Nephron (organoid): ENCODE data around the gene RALGAPA2.

Source experiments
- H3K27ac Mint-ChIP-seq, 3 experiments: 2 replicates each; pipeline ENCODE4 v1.8.0; 2020; ENCODE audit warnings: mixed read lengths in 3 of 3, mild to moderate bottlenecking in 2 of 3, moderate library complexity in 1 of 3
- H3K27me3 Mint-ChIP-seq: 2 replicates; pipeline ENCODE4 v1.8.0; 2021; ENCODE audit warnings: low read depth, mild to moderate bottlenecking, moderate library complexity, mixed read lengths
- H3K36me3 Mint-ChIP-seq: 2 replicates; pipeline ENCODE4 v1.8.0; 2020; ENCODE audit warnings: low read depth, mixed read lengths
- H3K4me1 Mint-ChIP-seq: 2 replicates; pipeline ENCODE4 v1.8.0; 2020; ENCODE audit warnings: mixed read lengths
- H3K4me3 Mint-ChIP-seq, 3 experiments: 2 replicates each; pipeline ENCODE4 v1.8.0; 2020; ENCODE audit warnings: mild to moderate bottlenecking in 3 of 3, mixed read lengths in 3 of 3, moderate library complexity in 2 of 3
- H3K9me3 Mint-ChIP-seq: 2 replicates; pipeline ENCODE4 v1.8.0; 2020; ENCODE audit warnings: mixed read lengths
- CTCF ChIP-seq, 3 experiments: fragments of 200-600 bp; sonication (generic); IDR thresholded peaks; one replicate each; pipeline ENCODE4 v1.5.0; 2021; ENCODE audit warnings: antibody characterized with exemption in 3 of 3; ENCODE audit not compliant: unreplicated experiment in 3 of 3

RALGAPA2 gene

GRCh38 chr20:20712474-20713243 is at the start of gene RALGAPA2:
Gene RALGAPA2 (minus strand): TSS chr20:20712644. CDS start chr20:20712480, 164 bp downstream.
- no peak for TF ChIP-seq CTCF (IDR thresholded peaks at IDR 0.05; ENCODE audit: unreplicated experiment in 3 of 3)
- no peaks in the 10 kb centered on the region for H3K9me3 Mint-ChIP-seq
- H3K27me3 Mint-ChIP-seq = peaks cover 5% of the 10 kb centered on the region
- H3K4me1 Mint-ChIP-seq = peaks cover 28% of the 10 kb centered on the region
- H3K27ac Mint-ChIP-seq = peak within 1 kb of the TSS; percentile 91 to 97 (median 95)
- peak within 1 kb of the TSS; percentile 92 to 94 (median 94) for H3K4me3 Mint-ChIP-seq
- H3K36me3 Mint-ChIP-seq = no peaks in the 10 kb centered on the region

GRCh38 chr20:20761301-20761700 is 48.9 kb upstream of the RALGAPA2 start:
- Mint-ChIP-seq H3K27me3 (peaks cover 6% of the 10 kb centered on the region), H3K9me3 (no peaks in the 10 kb centered on the region), H3K4me1 (peaks cover 9% of the 10 kb centered on the region), H3K4me3 (no peak overlapping the region), H3K36me3 (no peaks in the 10 kb centered on the region), H3K27ac (no peak overlapping the region)
- no peak for TF ChIP-seq CTCF (IDR thresholded peaks at IDR 0.05; ENCODE audit: unreplicated experiment in 3 of 3)

- TF ChIP-seq CTCF (IDR thresholded peaks at IDR 0.05; ENCODE audit: unreplicated experiment in 3 of 3) = no peak
- Mint-ChIP-seq H3K27ac (no peak overlapping the region), H3K27me3 (peaks cover 9% of the 10 kb centered on the region), H3K9me3 (no peaks in the 10 kb centered on the region), H3K36me3 (no peaks in the 10 kb centered on the region), H3K4me1 (no peaks in the 10 kb centered on the region), H3K4me3 (no peak overlapping the region)
Measured at GRCh38 chr20:20759132-20759531, 46.7 kb upstream of the RALGAPA2 start.

GRCh38 chr20:20755674-20756319 is 43.4 kb upstream of the RALGAPA2 start:
- no peak for TF ChIP-seq CTCF (IDR thresholded peaks at IDR 0.05; ENCODE audit: unreplicated experiment in 3 of 3)
- Mint-ChIP-seq H3K27me3 (peaks cover 3% of the 10 kb centered on the region), H3K36me3 (no peaks in the 10 kb centered on the region), H3K4me3 (no peak overlapping the region), H3K9me3 (no peaks in the 10 kb centered on the region), H3K27ac (no peak overlapping the region), H3K4me1 (no peaks in the 10 kb centered on the region)

- Mint-ChIP-seq H3K4me1 (no peaks in the 10 kb centered on the region), H3K27ac (no peak overlapping the region), H3K36me3 (no peaks in the 10 kb centered on the region), H3K4me3 (no peak overlapping the region), H3K27me3 (peaks cover 3% of the 10 kb centered on the region), H3K9me3 (no peaks in the 10 kb centered on the region)
- TF ChIP-seq CTCF (IDR thresholded peaks at IDR 0.05; ENCODE audit: unreplicated experiment in 3 of 3) = no peak
Measured at GRCh38 chr20:20755231-20755630, 42.8 kb upstream of the RALGAPA2 start.
